Lung (tissue), 12 donors: ENCODE results near the gene MAGEB3. TPM values are rescaled to one million over a fixed set of nuclear protein-coding genes. Genes with fewer than 3 reads are reported as not detected.

Source experiments
- ATAC-seq: fragments of 200-7000 bp; cut with Tn5 transposase; one replicate; pipeline ENCODE4 v1.9.1; 2020; ENCODE audit warnings: moderate number of reproducible peaks; ENCODE audit not compliant: insufficient read depth, low FRiP score
- DNase-seq, 3 donors: peaks; one replicate each; pipeline ENCODE4 v3.0.0-alpha.2; 2013 to 2017
- H3K27ac ChIP-seq, 2 donors: one replicate each; pipeline ENCODE4 v1.5.1; 2013; ENCODE audit warnings: mild to moderate bottlenecking in 2 of 2, moderate library complexity in 2 of 2, control low read depth in 1 of 2, inconsistent platforms in 1 of 2, low read depth in 1 of 2, low read length in 1 of 2
- H3K27me3 ChIP-seq, 3 donors: one replicate each; pipeline ENCODE4 v1.5.1; 2013; ENCODE audit warnings: low read length in 2 of 3; ENCODE audit not compliant: control insufficient read depth in 3 of 3, insufficient read depth in 3 of 3
- H3K36me3 ChIP-seq, 4 donors: one replicate each; pipeline ENCODE4 v1.5.1; 2013; ENCODE audit warnings: low read length in 4 of 4, mild to moderate bottlenecking in 1 of 4, moderate library complexity in 1 of 4; ENCODE audit not compliant: control insufficient read depth in 4 of 4, insufficient read depth in 4 of 4
- H3K4me1 ChIP-seq, 5 donors: one replicate each; pipeline ENCODE4 v1.5.1; 2013; ENCODE audit warnings: low read length in 5 of 5, mild to moderate bottlenecking in 2 of 5, moderate library complexity in 1 of 5; ENCODE audit not compliant: control insufficient read depth in 5 of 5, insufficient read depth in 5 of 5
- H3K4me3 ChIP-seq: one replicate; pipeline ENCODE4 v1.5.1; 2013; ENCODE audit warnings: mild to moderate bottlenecking, control low read depth, moderate library complexity
- H3K9ac ChIP-seq, 2 donors: one replicate each; pipeline ENCODE4 v1.5.1; 2013; ENCODE audit warnings: low read length in 2 of 2, control low read depth in 1 of 2; ENCODE audit not compliant: insufficient read depth in 1 of 2
- H3K9me3 ChIP-seq, 4 donors: one replicate each; pipeline ENCODE4 v1.5.1; 2013; ENCODE audit warnings: low read length in 3 of 4, mild to moderate bottlenecking in 1 of 4, moderate library complexity in 1 of 4; ENCODE audit not compliant: control insufficient read depth in 4 of 4, insufficient read depth in 3 of 4
- WGBS, 2 donors: extraction: QIAGEN DNeasy Blood & Tissue Kit; methylation state at CpG; one replicate each; pipeline ENCODE4 v1.1.7; 2013; 5-methylcytosine and 5-hydroxymethylcytosine counted together
- polyA plus RNA-seq, 2 donors: library from polyadenylated mRNA; stranded (reverse); fragments of 200-250 nt; gene quantifications; one replicate each; pipeline ENCODE4 v1.2.1, GENCODE V29; 2013
- total RNA-seq, 2 donors: library from RNA; depleted of rRNA in 1 of 2; stranded (reverse); fragments of >200 nt in 1 of 2; gene quantifications; one replicate each; pipeline ENCODE4 v1.2.1, GENCODE V29; 2014 to 2021
- TF ChIP-seq, protein P1 (sequence below): IDR thresholded peaks from 2 replicates; pipeline ENCODE4 v1.5.1; 2012; ENCODE audit warnings: mild to moderate bottlenecking; ENCODE audit errors: control extremely low read depth, extremely low read depth
- donor health status: control.
- donor health status: control.
- donor health status: Bipolar disorder and iron deficiency.
- donor health status: healthy.
- donor health status: DM: yes; HTN: yes; CAD: no.

Gene MAGEB3
- total and polyA plus RNA-seq, 4 donors = not detected

DNA sequence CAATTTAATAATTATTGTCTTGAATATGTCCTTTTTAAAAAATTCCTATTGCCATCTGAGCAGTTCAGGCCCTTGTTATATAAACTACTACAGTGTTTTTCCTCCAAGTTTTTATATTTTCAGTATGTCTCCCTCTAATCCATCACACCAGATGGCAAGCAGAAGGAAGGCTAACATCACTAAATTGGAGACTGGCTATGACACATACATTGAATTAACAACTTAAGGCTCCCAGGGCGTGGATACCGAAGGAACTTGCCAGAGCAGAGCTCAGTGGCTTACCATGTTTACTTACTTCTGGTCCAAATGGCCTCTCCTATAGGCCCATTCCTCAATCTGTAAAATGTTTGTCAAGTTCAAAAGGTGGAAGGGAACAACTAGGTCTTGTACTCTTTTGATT, 29.5 kb downstream of the MAGEB3 start:
- Histone ChIP-seq H3K9ac (no peak overlapping the region), H3K36me3 (no peaks in the 10 kb centered on the region), H3K9me3 (peaks cover 0 to 3% (median 0%) of the 10 kb centered on the region in 4 donors), H3K4me3 (no peak overlapping the region), H3K27ac (no peak overlapping the region), H3K27me3 (peaks cover 0 to 7% (median 0%) of the 10 kb centered on the region in 3 donors), H3K4me1 (no peaks in the 10 kb centered on the region)
- 67 to 91% methylated on average over 2 of the region's 2 CpGs for WGBS, 2 donors
- ATAC-seq (no peak), DNase-seq (no peak)
- TF ChIP-seq, protein P1, sequence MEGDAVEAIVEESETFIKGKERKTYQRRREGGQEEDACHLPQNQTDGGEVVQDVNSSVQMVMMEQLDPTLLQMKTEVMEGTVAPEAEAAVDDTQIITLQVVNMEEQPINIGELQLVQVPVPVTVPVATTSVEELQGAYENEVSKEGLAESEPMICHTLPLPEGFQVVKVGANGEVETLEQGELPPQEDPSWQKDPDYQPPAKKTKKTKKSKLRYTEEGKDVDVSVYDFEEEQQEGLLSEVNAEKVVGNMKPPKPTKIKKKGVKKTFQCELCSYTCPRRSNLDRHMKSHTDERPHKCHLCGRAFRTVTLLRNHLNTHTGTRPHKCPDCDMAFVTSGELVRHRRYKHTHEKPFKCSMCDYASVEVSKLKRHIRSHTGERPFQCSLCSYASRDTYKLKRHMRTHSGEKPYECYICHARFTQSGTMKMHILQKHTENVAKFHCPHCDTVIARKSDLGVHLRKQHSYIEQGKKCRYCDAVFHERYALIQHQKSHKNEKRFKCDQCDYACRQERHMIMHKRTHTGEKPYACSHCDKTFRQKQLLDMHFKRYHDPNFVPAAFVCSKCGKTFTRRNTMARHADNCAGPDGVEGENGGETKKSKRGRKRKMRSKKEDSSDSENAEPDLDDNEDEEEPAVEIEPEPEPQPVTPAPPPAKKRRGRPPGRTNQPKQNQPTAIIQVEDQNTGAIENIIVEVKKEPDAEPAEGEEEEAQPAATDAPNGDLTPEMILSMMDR = no peak

DNA sequence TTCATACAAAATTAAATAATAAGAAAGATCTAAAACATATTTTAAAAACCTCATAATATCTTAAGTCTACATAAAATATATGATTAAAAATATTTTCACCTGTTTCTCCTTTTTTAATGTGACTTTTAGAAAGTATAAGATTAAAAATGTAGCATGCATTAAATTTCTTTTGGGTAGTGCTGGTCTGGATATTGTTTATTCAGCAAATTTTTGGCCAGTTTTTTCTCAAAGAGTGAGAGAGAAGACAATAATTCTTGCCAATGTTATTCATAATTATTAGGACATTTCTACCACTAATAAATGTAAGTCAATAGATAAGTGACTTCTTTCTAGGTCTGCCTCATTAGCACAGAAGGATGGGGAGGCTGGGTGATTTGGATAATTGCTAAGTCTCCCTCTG, 30.6 kb downstream of the MAGEB3 start:
- H3K27me3 ChIP-seq = peaks cover 0 to 7% (median 0%) of the 10 kb centered on the region in 3 donors
- H3K4me3 ChIP-seq = no peak overlapping the region
- DNase-seq (no peak), ATAC-seq (no peak)
- no peaks in the 10 kb centered on the region for H3K4me1 ChIP-seq
- H3K36me3 ChIP-seq = no peaks in the 10 kb centered on the region
- H3K27ac ChIP-seq = no peak overlapping the region
- TF ChIP-seq, protein P1 = no peak
- H3K9me3 ChIP-seq = peaks cover 0 to 3% (median 0%) of the 10 kb centered on the region in 4 donors
- H3K9ac ChIP-seq = no peak overlapping the region

DNA sequence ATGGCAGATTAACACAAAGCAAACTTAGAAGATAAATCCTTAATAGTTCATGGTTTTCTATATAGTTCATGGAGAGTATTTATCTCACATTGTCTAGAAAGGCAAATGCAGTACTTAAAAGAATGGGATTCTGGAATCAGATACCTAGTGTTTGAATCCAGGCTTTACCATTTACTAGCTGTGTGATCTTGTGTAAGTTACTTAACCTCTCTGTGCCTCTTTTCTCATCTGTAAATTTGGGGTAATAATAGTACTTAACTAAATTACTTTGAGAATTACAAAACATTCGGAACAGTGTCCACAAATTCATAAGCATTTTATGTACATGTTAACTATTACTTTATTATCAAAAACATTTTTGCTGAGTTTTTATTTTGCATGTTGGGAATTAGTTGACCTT, 32.3 kb downstream of the MAGEB3 start:
- Histone ChIP-seq H3K4me1 (no peaks in the 10 kb centered on the region), H3K4me3 (no peak overlapping the region), H3K36me3 (no peaks in the 10 kb centered on the region), H3K9ac (no peak overlapping the region), H3K9me3 (no peaks in the 10 kb centered on the region), H3K27ac (no peak overlapping the region), H3K27me3 (peaks cover 0 to 10% (median 0%) of the 10 kb centered on the region in 3 donors)
- TF ChIP-seq, protein P1 = no peak
- DNase-seq = no peak
- no peak for ATAC-seq
- 58 to 92% methylated on average over 1 of the region's 1 CpG for WGBS, 2 donors

DNA sequence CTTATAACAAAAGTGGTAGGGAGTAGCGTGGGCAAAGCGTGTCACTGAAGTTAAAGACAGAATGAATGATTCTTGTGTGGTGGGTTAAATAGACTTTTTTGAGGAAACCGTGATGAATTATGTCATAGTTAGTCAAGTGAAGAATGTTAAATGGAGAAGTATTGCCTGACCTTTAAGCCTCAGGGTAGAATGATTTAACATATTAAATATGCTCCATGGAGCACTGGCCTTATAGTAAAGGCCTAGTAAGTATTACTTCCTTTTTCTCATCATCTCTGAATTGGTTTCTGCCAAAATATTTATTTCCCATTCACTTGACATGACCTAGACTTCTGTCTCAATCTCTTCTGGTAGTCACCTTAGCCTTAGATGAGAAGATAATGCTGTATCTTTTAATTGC, 40.2 kb downstream of the MAGEB3 start:
- no peak overlapping the region for H3K4me3 ChIP-seq
- 77 to 95% methylated on average over 3 of the region's 3 CpGs for WGBS, 2 donors
- no peak for ATAC-seq

More for the DNA sequence above, 40.2 kb downstream of the MAGEB3 start:
- TF ChIP-seq, protein P1 = no peak
- Histone ChIP-seq H3K9ac (no peak overlapping the region), H3K27me3 (peaks cover 0 to 11% (median 0%) of the 10 kb centered on the region in 3 donors), H3K36me3 (no peaks in the 10 kb centered on the region), H3K27ac (no peak overlapping the region), H3K4me1 (no peaks in the 10 kb centered on the region), H3K9me3 (no peaks in the 10 kb centered on the region)
- DNase-seq = no peak
